NCI-H2107 (cell line): ENCODE data around the gene TRERF1.

Experiments used
- DNase-seq: peaks from one replicate; lab custom pipeline; 2025; lab: John Stamatoyannopoulos, UW

The TRERF1 gene

GRCh38 chr6:42251500-42251899, 200.2 kb downstream of the TRERF1 start:
- no peak for DNase-seq

GRCh38 chr6:42250274-42250931, 201.3 kb downstream of the TRERF1 start:
- DNase-seq, result no peak

DNA sequence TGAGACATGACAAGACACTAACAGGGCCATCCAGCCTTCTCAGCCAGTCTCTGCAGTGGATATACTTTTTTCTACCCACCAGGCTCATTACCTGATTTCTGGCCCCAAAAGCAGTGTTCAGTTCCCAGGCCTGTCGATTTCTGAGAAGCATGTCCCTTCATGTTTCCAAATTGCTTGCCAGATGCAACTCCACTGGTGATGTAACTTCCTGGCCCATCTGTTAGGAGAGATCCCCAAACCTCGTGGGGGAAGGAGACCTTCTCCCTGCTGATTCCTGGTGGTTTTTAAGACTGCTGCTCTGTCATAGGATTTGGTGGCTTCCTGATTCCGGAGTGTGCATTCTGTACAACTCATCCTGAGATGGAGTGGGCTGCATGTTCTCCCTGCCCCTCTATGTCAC, 202.4 kb downstream of the TRERF1 start:
- DNase-seq, result no peak

- DNase-seq, result no peak
These were observed 208.7 kb downstream of the TRERF1 start for GRCh38 chr6:42243046-42243445.

DNA sequence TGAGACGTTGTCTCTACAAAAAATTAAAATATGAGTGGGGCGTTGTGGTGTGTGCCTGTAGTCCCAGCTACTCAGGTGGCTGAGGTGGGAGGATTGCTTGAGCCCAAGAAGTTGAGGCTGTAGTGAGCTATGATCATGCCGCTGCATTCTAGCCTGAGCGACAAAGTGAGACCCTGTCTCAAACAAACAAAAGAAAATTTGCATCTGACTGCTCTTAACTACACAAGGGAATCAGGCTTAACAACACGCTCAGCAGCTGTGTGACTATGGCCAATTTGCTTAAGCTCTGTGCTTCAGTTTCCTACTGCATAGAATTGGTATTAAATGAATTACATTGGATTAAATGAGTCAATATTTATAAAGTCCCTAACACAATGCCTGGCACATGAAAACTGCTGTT, 209.8 kb downstream of the TRERF1 start:
- DNase-seq, result no peak

DNA sequence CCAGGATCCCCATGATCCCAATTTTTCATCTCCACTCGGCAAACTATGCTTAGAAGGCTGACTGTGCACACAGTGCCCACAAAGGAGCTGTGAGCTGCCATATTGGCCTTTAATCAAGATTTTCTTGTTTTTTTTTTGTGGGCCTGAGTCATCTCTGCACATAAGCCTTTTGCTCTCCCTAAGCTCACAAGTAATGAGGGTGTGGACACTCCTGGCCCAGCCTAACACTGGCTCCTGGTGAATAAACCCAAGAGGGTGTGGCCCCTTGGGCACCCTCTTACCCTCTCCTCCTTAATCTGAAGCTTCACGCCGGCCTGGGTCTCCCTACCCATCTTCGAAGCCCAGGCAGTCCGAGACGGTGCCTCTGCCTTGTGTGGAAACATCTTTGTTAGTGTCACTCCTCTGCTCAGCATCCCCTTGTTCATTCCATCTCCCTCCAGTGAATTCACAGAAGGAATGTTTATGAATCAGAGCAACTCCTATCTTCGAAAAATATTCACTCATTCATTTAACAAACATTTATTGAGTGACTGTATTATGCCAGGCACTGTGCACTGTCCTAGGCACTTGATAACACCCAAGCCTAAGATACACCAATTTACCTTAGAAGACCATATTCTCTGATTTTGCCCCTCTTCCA, 211.9 kb downstream of the TRERF1 start:
- DNase-seq, result no peak

DNA sequence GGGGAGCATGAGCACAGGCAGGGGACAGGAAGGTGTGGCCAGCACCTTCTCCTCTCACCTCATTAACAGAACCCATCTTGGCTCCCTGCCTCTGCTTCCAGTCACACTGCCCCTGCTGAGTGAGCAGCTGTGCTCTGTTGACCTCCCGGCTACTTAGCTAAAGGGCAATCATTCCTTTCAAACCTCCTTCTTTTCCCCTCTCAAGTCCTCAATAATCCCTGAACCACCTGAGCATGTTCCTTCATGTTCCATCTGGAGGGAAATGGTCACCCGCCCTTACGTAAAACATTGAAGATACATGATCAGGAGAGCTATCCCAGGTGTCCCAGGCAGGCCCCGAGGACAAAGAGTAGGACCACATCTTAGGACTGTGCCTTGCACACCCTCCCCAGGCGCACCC, 212.4 kb downstream of the TRERF1 start:
- DNase-seq, result no peak

GRCh38 chr6:42237857-42238256, 213.9 kb downstream of the TRERF1 start:
- no peak for DNase-seq

DNA sequence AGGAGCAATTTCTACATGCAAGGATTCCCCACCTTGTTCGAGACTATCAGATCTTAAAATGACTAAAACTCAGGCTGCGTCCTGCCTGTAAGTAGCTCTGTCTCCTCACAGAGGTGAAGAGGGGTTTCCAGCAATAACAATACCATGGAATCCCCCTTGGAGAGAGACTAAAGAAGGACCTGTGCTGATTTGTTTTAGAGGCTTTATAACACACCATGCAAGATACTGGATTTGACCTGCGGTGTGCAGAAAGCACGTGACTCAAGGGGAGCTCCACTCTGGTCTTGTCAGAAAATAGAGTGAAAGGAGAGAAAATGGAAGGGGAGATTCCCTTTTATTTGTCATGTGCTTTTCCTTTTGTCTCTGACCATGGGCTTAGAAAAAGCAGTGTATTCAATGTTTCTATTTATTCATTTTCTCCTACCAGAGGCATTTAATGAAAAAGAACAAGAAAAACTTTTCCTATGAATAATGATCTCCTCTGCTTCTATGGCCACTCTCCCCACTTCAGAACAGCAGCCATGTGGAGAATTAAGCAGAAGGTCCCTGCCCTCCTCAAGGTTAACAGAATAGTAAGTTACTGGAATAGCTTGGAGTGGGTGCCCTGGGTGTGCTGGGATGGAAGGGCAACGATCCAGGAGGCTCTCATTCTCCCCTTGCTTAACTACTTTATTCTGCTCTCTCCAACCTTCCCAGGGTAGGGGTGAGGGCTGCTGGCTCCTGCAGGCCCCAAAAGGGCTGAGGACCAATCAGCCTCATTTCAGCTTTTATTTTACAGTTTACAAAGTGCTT, 214.8 kb downstream of the TRERF1 start:
- DNase-seq, result no peak

GRCh38 chr6:42236030-42236429, 215.7 kb downstream of the TRERF1 start:
- no peak for DNase-seq

GRCh38 chr6:42232035-42232434, 219.7 kb downstream of the TRERF1 start:
- no peak for DNase-seq

GRCh38 chr6:42230345-42231321, 221.1 kb downstream of the TRERF1 start:
- no peak for DNase-seq

- no peak for DNase-seq
These were observed 222.1 kb downstream of the TRERF1 start for GRCh38 chr6:42229506-42230119.

GRCh38 chr6:42228305-42228704, 223.4 kb downstream of the TRERF1 start:
- DNase-seq, result no peak

- DNase-seq, result no peak
These were observed 224.4 kb downstream of the TRERF1 start for GRCh38 chr6:42227173-42227850.

DNA sequence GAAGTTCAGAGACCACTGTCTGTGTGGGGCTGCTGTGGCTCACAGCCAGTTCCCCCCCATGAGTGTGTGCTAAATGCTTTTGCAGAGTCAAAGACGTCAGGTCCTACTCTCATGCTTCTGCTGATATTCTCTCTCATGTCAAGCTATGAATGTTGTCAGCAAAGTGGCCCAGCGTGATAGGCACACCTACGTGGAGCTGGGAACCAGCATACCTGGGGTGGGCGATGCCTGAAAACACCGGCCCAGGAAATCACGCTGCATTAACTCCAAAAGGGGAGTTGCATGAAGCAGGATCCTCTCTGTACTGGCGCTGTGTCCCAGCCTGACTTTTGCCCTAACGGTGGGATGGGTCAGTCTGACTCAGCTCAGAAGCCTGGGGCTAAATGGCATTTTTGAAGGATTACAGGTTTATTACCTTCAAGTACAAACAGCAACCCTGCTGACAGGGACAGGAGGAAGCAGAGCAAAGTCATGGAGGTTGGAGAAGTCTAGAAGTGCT, 225.0 kb downstream of the TRERF1 start:
- no peak for DNase-seq

DNA sequence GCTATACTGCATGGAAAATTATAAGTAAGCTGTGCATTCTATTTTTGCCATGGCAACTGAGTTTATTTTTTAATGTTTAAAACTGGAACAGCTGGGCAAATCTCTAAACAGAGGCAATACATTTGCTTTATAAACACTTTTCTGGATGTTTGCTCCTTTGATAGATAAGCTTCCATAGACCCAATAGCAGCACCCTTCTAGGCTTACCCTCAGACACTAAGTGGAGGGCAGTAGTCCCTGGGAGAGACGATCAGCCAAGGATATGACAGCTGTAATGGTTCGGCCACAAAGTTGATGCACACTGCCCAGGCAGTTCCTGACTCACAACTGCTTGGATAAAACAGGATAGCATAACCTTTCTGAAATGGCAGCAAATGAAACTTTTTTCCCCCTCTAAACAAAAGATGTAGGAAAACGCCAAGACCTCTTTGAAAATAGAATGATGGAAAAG, 225.5 kb downstream of the TRERF1 start:
- no peak for DNase-seq

GRCh38 chr6:42225419-42225818, 226.3 kb downstream of the TRERF1 start:
- no peak for DNase-seq

- no peak for DNase-seq
These were observed 226.7 kb downstream of the TRERF1 start for GRCh38 chr6:42225029-42225339.

DNA sequence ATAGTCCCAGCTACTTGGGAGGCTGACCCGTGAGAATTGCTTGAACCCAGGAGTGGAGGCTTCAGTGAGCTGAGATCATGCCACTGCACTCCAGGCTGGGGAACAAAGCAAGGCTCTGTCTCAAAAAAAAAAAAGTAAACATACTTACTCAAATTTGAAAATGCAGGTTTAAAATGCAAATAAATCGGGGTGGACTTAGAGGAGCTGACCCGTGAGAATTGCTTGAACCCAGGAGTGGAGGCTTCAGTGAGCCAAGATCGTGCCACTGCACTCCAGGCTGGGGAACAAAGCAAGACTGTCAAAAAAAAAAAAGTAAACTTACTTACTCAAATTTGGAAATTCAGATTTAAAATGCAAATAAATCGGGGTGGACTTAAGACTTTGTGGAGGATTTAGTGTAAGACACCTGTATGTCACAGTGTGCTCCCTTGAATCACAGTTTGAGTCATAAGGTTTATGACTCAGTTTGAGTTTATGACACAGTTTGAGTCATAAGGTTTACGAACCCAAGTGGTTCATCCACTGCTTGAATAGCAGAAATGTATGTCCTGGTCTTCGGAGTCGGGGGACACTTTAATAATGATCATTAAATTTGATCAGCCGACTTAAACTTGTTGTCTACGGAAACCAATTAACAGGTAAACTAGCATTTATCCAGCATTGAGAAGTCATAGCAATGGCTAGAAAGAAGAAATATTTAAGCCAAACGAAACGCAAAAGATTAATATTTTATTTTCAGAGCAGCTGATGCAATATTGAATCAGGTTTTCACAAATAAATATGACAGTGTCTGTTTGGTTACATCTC, 227.3 kb downstream of the TRERF1 start:
- DNase-seq, result no peak
